HG02870 (cell line): Measurements from ENCODE around the gene PLEKHG3.

Experiments
- ATAC-seq: cut with Tn5 transposase; IDR thresholded peaks from one replicate; pipeline ENCODE4 v1.9.1; 2021; ENCODE audit warnings: mild to moderate bottlenecking, moderate library complexity; ENCODE audit not compliant: unreplicated experiment

PLEKHG3 gene

DNA sequence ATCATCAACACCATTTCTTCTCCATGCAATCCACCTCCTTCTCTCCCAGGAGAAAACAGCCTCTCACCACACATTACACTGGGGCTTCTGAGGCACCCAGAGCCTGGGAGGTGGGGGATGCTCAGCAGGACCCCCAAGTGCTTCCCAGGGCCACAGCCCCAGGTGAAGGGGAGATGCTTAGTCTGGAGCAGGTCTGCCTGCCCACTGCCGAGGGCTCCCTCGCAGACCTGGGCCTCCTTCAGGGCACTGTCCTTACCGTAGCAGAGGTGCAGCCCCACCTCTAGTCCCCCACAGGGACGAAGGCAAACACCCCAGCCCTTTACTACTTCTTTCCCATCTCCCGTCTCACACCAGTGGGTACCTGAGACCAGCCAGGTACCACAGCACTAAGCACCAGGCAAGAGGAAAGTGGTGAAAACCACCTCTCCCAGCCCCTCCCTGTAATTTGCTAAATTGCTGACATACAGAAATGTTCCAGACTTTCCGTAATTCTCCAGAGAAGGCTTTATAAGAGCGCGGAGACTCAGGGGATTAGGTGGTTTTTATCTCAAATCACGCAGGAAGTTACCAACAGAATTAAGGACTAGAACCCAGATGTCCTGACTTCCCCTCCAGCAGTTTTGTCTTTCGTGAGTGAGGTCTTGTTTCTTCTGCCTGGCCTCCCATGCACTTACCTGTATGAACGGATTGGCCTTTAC is 59.0 kb downstream of the PLEKHG3 start:
- no peak for ATAC-seq

DNA sequence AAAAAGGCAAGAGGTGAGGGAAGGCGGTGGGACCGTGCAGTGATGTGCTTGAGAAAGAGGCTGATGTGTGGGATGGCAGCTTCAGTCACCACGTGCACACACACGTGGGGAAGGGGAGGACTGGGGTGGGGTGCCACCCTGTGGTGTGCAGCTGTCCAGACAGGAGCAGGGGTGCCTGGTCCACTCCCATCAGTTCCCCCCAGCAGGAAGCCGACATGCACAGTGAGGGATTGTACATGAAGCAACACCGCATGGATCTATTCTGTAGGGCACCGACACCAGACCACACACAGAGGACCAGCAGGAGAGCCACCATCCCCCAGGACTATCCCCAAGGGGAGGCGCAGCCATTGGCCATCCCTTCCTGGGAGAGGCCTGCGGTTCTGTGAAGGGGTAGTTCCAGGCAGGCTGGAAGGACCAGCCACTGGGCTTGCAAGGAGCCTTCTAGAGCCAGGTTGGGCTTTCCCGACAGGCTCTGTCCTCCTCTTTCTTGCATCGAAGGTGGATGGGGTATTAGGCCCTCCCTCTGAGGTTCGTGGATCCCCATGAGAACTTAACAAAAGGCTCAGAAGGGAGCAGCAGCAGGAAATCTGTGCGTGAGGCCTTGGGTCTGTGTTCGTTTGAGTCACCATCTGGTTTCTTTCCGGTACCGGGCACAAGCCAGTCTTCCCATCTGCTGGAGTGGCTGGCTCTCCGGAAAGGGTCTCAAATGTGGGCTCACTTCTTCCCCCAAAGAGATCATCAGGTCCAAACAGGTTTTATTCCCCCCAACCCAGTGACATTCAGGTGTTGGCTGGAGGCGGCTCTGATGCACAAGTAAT is 59.8 kb downstream of the PLEKHG3 start:
- no peak for ATAC-seq

DNA sequence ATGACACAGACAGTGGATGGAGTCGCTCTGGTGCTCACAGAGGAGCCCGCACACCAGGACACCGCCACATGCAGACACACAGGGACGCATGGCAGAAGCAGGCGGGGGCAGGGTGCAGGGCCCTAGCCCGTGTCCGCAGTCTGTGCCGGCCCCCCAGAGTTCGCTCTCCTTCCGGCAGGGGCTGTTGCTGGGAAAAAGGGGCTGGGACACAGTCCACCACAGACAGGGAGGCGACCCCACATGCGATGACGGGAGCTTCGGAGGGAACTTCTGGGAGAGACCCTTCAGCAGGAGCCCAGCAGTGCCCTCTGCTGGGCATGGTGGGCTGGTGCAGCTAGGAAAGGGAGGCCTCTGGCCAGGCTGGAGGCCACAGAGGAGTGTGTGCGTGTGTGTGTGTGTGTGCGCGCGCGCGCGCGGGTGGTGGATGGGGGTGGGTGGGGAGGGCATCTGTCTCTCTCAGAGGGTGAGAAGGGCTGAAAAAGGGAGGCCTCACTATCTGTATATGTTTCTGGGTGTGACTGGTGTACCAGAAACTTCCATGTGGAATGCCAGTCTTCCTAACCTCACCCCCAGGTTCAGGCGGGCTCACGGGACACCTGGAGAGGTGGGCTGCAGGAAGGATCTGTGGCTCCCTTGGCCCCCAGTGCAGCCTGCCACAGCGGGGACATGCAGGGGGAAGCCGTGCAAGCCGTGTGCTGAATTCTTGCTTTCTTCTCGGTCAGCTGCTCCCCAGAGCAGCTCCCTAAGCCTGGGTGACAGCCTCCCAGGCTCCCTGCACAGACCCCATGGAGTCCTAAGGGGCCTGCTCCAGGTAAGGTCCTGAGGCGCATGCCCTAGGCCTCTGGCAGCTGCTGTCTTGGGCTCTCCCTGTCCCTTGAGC is 60.7 kb downstream of the PLEKHG3 start:
- peak; percentile 57 for ATAC-seq

DNA sequence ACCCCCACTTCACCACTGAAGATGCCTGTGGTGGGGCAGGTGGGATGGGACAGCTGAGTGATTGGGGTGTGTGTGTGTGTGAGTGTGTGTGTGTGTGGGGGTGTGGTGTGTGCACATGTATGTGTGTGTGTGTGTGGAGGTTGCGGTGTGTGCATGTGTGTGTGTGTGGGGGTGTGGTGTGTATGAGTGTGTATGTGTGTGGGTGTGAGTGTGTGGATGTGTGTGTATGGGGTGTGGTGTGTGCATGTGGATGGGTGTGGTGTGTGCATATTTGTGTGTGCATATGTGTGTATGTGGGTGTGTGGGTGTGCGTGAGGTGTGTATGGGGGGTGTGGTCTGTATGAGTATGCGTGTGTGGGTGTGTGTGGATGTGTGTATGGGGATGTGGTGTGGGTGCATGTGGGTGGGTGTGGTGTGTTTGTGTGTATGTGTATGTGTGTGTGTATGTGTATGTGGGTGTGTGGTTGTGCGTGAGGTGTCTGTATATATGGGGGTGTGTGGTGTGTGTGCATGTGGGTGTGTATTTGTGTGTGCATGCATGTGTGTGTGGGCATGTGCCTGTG is 61.6 kb downstream of the PLEKHG3 start:
- ATAC-seq = no peak

DNA sequence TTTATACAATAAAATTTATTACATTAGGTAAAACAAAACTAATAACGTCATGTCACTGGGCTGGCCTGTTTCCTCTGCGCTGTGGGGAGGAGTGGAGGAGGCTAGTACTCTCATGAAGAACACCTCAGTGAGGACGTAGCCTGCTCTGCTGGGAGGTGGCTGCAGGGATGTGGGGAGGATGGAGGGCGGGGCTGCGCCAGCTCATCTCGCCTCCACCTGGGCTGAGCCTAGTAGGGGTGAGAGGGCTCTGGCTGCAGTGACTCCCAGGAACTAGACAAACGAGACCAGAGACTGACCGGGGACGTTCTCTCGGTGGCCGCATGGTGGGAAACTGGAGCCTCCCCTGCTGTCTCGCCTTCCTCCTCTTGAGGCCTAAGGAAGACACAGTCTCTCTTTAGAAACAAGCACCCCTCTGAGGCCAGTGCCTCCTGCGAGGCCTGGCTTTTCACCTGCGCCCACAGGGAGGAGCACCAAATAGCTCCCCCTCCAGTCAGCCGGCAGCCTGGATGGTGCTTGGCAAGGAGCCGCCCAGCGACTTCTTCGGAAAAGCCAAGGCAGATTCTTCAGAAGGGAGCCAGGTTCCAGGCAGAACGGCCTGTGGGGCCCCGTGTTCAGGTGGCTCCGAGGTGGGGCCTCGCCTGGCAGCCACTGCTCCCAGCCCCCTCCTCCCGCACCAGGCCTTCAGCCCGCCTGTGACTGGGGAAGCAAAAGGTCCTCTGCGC is 62.4 kb downstream of the PLEKHG3 start:
- no peak for ATAC-seq

DNA sequence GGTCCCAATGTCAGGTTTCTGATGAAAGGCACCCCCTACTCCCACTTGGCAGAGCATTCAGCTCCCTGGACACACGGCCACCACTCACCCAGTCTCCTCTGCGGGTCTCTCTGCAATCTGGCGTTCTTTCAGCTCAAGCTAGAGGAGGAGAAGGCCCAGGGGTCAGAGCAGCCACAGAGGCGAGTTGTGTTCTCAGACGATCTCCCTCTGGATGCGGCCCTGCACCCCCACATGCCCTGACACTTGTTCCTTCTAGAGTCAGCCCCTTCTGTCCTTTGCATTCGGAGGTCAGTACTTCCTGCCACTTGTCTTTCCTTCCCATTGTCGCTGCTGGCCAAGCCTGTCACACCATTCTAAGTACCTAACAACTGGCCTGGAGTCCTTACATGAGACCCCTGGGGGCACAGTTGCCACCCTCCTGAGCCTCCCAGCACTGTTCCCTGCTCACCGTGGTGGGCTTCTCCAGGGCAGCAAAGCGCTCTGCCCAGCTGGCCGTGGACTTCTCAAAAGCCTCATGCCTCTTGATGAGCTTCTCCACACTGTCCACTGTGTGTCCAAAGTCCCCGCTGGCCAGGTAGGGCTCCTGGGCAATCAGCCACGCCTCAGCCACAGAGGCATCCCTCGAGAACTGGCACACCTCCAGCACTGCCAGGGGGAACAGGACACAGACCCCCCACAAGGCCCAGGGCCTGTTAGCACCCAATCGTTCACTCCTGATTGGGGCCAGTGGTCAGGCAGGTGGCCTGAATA is 63.2 kb downstream of the PLEKHG3 start:
- no peak for ATAC-seq

DNA sequence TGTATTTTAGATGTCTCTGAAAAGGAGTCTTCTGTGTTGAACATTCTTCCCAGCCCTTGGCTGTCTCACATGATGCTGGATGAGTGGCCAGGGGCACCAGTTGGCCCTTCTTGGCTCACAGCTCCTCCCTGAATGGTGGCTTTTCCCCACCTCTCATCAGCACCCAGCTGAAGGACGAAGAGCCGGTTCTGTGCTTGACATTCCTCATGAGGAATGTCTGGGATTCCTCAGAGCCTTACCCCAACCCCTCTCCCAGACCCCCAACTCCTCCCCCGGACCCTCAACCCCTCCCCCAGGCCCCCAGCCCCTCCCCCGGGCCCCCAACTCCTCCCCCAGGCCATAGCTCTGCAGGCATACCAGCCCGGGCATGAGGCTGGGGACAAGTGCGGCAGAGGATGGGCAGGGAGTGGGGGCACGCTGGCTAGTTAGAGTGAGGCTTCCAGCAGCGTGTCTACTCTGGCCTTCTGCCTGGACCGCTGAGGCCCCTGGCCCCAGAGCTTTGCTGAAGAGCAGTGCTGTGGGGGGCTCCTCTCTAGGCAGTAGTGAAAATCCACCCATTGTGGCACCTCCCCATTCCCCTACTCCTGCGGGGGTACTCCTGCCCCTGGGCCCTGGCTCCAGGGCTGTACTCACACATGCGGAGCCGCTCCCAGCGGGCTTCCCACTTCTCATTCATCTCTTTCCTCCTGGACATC is 64.3 kb downstream of the PLEKHG3 start:
- no peak for ATAC-seq

DNA sequence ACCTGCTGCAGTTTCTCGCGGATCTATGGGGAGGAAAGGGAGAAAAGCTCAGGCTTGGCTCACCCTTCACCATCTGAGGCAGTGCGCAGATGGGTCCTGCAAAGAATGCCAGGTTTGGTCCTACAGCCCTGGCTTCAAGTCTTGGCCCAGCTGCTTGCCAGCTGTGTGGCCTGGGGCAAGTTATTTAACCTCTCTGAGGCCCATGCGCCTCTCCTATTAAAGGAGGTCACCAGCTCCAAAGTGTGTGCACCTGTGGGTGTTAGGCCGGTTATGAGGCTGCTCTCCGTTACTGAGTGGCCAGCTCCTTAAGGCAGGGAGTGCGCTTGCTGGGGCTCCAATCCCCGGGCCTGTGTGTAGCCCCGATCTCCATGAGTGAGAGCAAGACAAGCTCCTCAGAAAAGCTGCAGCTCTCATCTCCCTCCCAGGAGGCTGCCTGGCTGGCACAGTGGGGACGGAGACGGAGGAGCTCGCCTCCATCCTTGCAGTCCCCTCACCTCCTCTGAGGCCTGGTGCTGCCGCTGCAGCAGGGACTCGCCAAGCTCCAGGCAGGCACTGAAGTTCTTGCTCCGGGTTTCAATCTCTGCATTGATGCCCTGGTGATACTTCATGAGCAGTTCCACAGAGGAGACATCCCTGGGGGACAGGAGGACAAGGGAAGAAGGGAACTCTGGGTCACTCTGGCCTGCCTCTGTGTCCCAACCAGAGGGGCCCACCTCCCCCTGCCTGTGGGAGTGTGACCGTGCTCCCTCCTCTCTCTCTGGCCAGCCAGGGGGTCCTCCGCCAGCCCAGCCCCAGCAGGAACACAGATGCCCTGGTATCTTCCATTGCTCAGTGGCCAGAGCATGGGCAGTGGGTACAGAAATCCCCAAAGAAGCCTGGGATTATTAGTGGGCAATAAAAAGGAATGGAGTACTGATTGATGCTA is 65.1 kb downstream of the PLEKHG3 start:
- no peak for ATAC-seq

DNA sequence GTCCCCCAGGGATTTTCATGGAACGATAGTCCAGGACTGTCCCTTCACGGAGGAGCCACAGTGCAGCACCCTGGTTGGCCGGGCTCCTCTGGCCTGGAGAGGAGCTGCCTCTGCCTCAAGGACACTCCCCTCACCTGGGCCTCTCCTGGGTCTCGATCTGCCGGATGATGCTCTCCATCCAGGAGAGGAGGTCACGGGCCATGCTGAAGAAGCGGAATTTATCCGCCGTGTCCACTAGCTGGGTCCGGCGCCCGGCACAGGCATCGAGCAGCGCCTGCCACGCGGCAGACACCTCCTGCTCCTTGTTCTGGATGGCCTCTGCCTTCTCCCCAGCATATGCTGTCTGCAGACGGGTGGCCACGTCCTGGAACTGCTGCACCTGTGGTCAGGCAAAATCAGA is 66.5 kb downstream of the PLEKHG3 start:
- ATAC-seq = no peak

DNA sequence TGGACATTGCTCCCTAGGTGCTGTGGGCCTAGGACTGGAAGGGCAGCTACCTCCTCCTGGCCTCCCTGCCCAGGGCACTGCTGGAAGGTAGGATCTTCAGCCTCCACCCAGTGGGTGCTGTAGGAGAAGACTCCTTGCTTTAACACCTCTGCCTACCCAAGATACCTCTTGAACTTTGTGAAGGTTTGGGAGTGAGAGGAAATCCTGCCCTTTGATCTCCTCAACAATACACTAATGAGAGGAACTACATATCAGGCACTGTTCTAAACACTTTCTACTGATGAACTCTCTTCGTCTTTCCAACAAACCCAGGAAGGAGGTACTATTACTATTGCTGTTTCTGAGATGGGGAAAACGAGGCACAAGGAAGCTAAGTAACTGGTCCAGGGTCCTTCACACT is 66.9 kb downstream of the PLEKHG3 start:
- no peak for ATAC-seq

DNA sequence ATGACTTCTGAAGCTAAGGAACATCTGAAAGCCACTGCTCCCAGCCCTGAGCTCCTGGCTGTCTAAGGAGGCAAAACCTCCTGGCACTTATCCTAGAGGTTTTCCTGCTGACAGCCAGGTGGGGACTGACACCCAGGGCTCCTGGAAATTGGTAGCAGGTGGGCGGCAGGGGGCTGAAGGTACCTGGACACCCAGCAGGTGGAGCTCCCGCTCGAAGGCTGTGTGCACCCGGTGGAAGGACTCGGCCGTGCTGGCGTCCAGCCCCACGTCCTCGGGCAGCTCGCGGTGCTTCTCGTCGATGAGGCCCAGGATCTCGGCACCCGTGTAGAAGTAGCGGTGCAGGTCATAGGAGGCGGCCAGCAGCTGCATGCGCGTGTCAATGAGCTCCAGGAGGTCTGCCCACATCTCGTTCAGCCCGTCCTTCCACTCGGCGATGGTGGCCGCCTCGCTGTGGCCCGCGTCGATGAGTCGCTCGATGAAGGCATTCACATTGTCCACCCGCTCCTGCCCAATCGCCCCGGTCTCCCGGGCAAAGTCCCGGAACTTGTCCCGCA is 68.2 kb downstream of the PLEKHG3 start:
- no peak for ATAC-seq

DNA sequence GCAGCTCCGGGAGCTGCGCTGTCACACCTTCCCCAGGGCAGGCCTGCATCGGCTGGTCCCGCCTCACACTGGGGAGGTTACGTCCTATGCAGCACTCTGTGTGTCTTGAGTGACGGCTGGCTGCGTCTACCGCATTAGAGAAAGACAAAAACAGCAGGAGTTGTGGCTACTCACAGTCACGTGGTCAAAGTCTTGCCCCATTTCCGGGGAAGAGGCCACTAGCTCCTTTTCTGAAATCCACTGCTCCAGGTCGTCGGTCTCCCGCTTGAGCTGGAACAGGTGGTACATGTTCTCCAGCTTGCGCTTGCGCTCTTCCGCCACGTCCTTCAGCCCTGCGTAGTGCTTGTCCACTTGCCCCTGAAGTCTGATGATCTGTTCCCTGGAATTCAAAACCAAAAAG is 68.8 kb downstream of the PLEKHG3 start:
- ATAC-seq = no peak

DNA sequence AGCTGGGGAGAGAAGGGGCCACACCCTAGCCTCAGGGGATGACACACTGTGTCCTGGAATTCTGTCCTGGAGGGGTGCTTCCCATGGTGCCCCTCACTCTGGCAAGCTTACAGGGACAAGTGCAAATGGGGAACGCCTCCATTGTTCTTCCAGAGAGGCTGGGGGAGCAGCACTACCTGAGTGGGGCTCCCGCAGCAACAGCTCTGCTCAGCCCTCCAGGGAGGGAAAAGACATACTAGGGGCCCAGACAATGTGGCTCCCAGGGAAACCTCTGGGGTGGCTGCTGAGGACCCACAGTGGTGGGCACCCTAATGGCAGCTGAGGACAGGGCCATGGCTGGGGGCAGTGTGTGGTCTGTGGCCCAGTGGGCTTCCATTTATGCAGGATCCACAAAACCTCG is 69.4 kb downstream of the PLEKHG3 start:
- no peak for ATAC-seq

DNA sequence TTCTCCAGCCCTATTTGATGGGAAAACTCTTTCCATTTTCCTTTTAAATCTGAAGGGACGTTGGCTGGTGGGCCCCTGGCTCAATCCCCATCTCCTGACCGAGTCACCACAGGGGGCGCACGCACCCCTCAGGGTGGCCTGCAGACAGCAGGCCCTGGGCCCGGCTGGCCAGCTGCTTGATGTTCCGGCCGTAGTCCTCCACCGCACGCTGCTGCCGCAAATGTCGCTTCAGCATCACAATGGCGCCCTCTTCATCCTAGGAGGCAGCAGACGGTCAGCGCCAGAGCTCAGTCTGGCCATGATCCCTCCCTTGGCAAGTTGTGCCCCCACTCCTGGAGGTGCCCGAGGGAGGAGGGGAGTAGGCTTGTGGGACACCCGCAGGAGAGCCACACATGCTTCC is 70.0 kb downstream of the PLEKHG3 start:
- ATAC-seq = no peak

DNA sequence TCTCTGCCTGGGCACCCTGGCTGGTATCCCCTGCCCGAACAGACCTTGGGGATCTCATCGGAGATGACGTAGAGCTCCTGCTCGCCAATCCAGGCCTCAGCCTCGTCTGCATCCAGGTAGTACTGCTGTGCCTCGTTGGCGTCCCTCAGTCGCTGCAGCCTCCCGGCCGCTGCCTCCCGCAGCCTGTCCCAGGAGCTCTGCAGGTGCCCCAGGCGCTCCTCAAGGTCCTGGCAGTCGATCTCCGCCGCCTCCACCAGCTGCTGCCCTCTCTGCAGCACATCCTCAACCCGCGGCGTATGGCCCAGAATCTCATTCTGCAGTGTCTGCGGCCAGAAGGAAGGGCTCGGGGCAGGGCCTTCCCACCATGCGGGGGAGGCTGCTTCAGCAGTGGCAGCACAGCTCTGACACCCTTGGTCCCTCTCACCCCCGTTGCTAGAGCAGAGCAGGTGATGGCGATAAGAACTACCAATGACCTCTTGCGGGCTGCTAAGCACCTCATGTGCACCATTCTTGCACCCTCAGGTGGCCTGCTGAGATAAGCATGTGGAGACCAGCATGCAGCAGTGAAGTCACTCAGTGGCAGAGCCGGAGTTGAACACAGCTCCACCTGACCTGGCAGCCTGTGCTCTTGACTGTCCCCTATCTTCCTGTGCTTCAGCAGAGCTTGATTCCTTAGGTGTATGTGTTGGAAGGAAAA is 71.0 kb downstream of the PLEKHG3 start:
- ATAC-seq = no peak

DNA sequence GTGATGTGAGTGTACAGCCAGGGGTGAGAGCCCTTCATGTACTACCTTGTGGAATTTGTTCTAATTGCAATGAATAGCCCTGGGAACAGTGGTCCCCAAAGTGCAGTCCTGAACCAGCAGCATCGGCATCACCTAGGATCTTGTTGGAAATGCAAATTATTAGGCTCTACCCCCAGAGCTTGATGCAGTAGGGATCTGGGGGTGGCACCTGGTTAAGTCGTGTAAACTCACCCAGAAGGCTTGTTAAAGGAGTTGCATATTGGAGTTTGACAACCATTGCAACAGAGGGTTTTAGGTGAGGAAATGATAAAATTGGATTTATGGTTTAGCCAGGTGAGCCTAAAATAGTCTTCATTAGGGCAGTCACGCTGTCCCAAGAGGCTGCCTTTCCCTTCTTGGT is 73.2 kb downstream of the PLEKHG3 start:
- ATAC-seq = no peak

DNA sequence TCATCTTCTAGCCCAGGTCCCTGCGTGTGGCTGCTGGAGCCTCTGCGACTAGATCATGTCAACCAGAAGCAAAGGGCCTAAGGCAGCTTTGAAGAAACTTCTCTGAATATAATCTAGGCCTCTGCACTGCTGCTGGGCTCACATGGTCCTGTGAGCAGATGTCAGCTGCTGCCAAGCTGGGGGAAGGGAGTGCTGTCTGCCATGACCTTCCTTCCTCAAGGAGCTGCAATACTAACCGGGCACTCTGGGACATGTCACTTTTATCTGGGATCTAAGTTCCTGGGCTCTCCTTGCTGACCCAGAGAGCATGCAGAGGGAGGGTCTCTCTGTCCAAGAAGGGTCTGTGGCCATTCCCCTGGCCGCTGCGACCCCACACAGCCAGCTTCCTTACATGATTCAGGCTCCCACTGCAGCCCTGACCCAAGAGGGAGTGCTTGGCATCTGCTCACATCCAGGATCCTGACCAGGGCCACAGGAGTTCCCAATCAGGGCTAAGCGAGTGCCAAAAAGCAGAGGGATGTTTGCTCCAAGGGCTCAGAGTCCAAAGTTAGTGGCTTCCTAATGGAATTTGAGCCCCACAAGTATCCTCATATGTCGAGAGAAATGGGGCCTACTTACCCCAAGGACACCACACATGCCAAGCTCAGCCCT is 74.0 kb downstream of the PLEKHG3 start:
- no peak for ATAC-seq
